K562 (cell line): Measurements from ENCODE around the gene OPCML. TPM values are rescaled to one million over a fixed set of nuclear protein-coding genes. Genes with fewer than 3 reads are reported as not detected.

Source experiments
- ATAC-seq: fragments of 200-7000 bp; cut with Tn5 transposase; 3 replicates; pipeline ENCODE4 v1.9.1; 2020; ENCODE audit warnings: moderate library complexity
- BruUV-seq: library from RNA; stranded (reverse); fragments of 400-500 nt; replicated peaks from 2 replicates; lab custom pipeline; 2021; lab: Mats Ljungman, UMichigan
- CTCF ChIA-PET: fragments of 300-600 bp; formaldehyde crosslinking; extraction: SDS; loops from one replicate; lab custom pipeline; 2021; ENCODE audit warnings: low intra/inter-chr PET ratio; lab: Yijun Ruan, JAX
- POLR2A ChIA-PET: fragments of 300-600, 350-650 bp; sonication (Branson Sonifier 250); formaldehyde crosslinking; extraction: SDS; loops from one replicate; lab custom pipeline; 2021; ENCODE audit warnings: antibody characterized with exemption, inconsistent platforms; lab: Yijun Ruan, JAX
- DNase-seq, 4 experiments: peaks; one replicate each; pipeline versions ENCODE4 v3.0.0 to v3.0.0-alpha.2; 2011 to 2018; ENCODE audit warnings: low spot score in 3 of 4, mixed read lengths in 3 of 4; ENCODE audit errors: extremely low read depth in 1 of 4
- FAIRE-seq: peaks from 2 replicates; lab custom pipeline; 2011; peaks lifted over from hg19 to GRCh38; lab: Jason Lieb, UNC
- H2AFZ ChIP-seq: 2 replicates; pipeline ENCODE4 v1.6.0; 2011; ENCODE audit warnings: low read depth, low read length, control low read depth, inconsistent platforms
- H3K27ac ChIP-seq: fragments of 200-600 bp; 3 replicates; pipeline ENCODE4 v1.8.0; 2011; ENCODE audit warnings: low read depth, mild to moderate bottlenecking, control low read depth, inconsistent platforms, low read length, moderate library complexity, mixed read lengths; ENCODE audit errors: extremely low read depth
- H3K27me3 ChIP-seq, 2 experiments: fragments of 300-600 bp in 1 of 2; 2 replicates in 1 of 2; 3 replicates in 1 of 2; pipeline versions ENCODE4 v1.6.0 to v1.8.0; 2011; ENCODE audit warnings: inconsistent platforms in 2 of 2, low read length in 2 of 2, mild to moderate bottlenecking in 1 of 2, mixed read lengths in 1 of 2, moderate library complexity in 1 of 2; ENCODE audit not compliant: control insufficient read depth in 2 of 2, insufficient read depth in 2 of 2
- H3K36me3 ChIP-seq: fragments of 300-600 bp; 3 replicates; pipeline ENCODE4 v1.8.0; 2011; ENCODE audit warnings: mild to moderate bottlenecking, low read length, inconsistent platforms; ENCODE audit not compliant: control insufficient read depth, insufficient read depth
- H3K4me1 ChIP-seq, 2 experiments: fragments of 200-600 bp in 1 of 2; replicated peaks in 1 of 2; 2 replicates in 1 of 2; 3 replicates in 1 of 2; pipeline versions ENCODE4 v1.5.1 to v1.8.0; 2011; ENCODE audit warnings: inconsistent platforms in 2 of 2, low read length in 2 of 2, mild to moderate bottlenecking in 1 of 2, mixed read lengths in 1 of 2, moderate library complexity in 1 of 2; ENCODE audit not compliant: control insufficient read depth in 2 of 2, insufficient read depth in 2 of 2
- H3K4me2 ChIP-seq: 2 replicates; pipeline ENCODE4 v1.6.1; 2011; ENCODE audit warnings: low read length, control low read depth, inconsistent platforms, mixed read lengths; ENCODE audit not compliant: insufficient read depth
- H3K4me3 ChIP-seq: fragments of 200-600 bp; sonication (generic), shearing (Covaris generic); 2 replicates; pipeline ENCODE4 v1.5.1; 2016; ENCODE audit warnings: control low read depth, inconsistent platforms
- H3K79me2 ChIP-seq: fragments of 200-600 bp; 3 replicates; pipeline ENCODE4 v1.8.0; 2011; ENCODE audit warnings: low read length, inconsistent platforms; ENCODE audit not compliant: control insufficient read depth, insufficient read depth
- H3K9ac ChIP-seq, 2 experiments: 2 replicates each; pipeline versions ENCODE4 v1.6.0 to v1.6.1; 2011; ENCODE audit warnings: low read depth in 2 of 2, low read length in 2 of 2, control low read depth in 1 of 2, inconsistent platforms in 1 of 2, mild to moderate bottlenecking in 1 of 2, mixed read lengths in 1 of 2; ENCODE audit not compliant: insufficient read depth in 1 of 2
- H3K9me1 ChIP-seq: one replicate; pipeline ENCODE4 v1.6.0; 2011; ENCODE audit warnings: inconsistent platforms, mild to moderate bottlenecking, low read length, moderate library complexity; ENCODE audit not compliant: control insufficient read depth, insufficient read depth
- H3K9me3 ChIP-seq: replicated peaks from 2 replicates; pipeline ENCODE4 v1.5.1; 2011; ENCODE audit warnings: low read depth, low read length, inconsistent platforms; ENCODE audit not compliant: control insufficient read depth, insufficient read depth
- H4K20me1 ChIP-seq: replicated peaks from 2 replicates; pipeline ENCODE4 v1.6.1; 2011; ENCODE audit warnings: low read length, inconsistent platforms, mixed read lengths; ENCODE audit not compliant: control insufficient read depth, insufficient read depth
- ATF7 ChIP-seq: fragments of 450-650 bp; IDR thresholded peaks from 2 replicates; pipeline ENCODE4 v1.7.1; 2014; ENCODE audit warnings: mild to moderate bottlenecking, moderate library complexity
- CC2D1A ChIP-seq: fragments of 450-650 bp; IDR thresholded peaks from 2 replicates; pipeline ENCODE4 v1.6.1; 2017; ENCODE audit warnings: mild to moderate bottlenecking
- DACH1 ChIP-seq: fragments of 450-650 bp; IDR thresholded peaks from 2 replicates; pipeline ENCODE4 v1.6.1; 2018; ENCODE audit not compliant: partially characterized antibody
- FOXJ2 ChIP-seq: fragments of 200-800 bp; sonication (Bioruptor generic); IDR thresholded peaks from 2 replicates; pipeline ENCODE4 v1.6.1; 2016; ENCODE audit warnings: missing genetic modification characterization, missing compliant biosample characterization
- HLTF ChIP-seq: fragments of 450-650 bp; IDR thresholded peaks from 2 replicates; pipeline ENCODE4 v1.6.1; 2016
- MITF ChIP-seq: IDR thresholded peaks from 2 replicates; pipeline ENCODE4 v1.6.1; 2014; ENCODE audit warnings: antibody characterized with exemption
- NR2F6 ChIP-seq: fragments of 450-650 bp; formaldehyde crosslinking; IDR thresholded peaks from 2 replicates; pipeline ENCODE4 v1.4.0; 2020; ENCODE audit warnings: mild to moderate bottlenecking
- SAFB ChIP-seq: fragments of 200-400 bp; formaldehyde crosslinking; IDR thresholded peaks from 2 replicates; pipeline ENCODE4 v1.6.1; 2017; ENCODE audit warnings: low read depth, low read length, borderline replicate concordance
- SREBF1 ChIP-seq: fragments of 150-350 bp; IDR thresholded peaks from 2 replicates; pipeline ENCODE4 v1.6.1; 2014; ENCODE audit warnings: antibody characterized with exemption, low read depth, low read length, borderline replicate concordance
- TAF1 ChIP-seq: IDR thresholded peaks from 2 replicates; pipeline ENCODE4 v1.6.1; 2011; ENCODE audit warnings: mild to moderate bottlenecking, low read length, moderate library complexity; ENCODE audit not compliant: insufficient read depth, control insufficient read depth, severe bottlenecking; ENCODE audit errors: extremely low read depth
- XRCC5 ChIP-seq: fragments of 200-400 bp; formaldehyde crosslinking; IDR thresholded peaks from 2 replicates; pipeline ENCODE4 v1.6.1; 2017; ENCODE audit warnings: low read depth, mild to moderate bottlenecking, low read length
- ZEB2 ChIP-seq: fragments of 450-650 bp; IDR thresholded peaks from 2 replicates; pipeline ENCODE4 v1.6.1; 2016
- ZNF57 ChIP-seq: fragments of 450-650 bp; formaldehyde crosslinking; IDR thresholded peaks from 2 replicates; pipeline ENCODE4 v1.4.0; 2020; ENCODE audit warnings: mild to moderate bottlenecking, moderate library complexity
- ZNF717 ChIP-seq: fragments of 250-450 bp; sonication (Bioruptor Pico); IDR thresholded peaks from 2 replicates; pipeline ENCODE4 v1.5.0; 2021
- WGBS: fragments of 100-300 bp; shearing (Covaris generic); methylation state at CpG from one replicate; pipeline ENCODE4 v1.1.6; 2016; ENCODE audit warnings: low coverage, mixed read lengths; ENCODE audit not compliant: insufficient coverage; ENCODE audit errors: missing lambda C conversion rate; 5-methylcytosine and 5-hydroxymethylcytosine counted together
- in situ Hi-C: fragments of 300-500 bp; cut with MboI; formaldehyde crosslinking; loops from 4 replicates; pipeline ENCODE4 v1.15.0; 2018; ENCODE audit warnings: inconsistent platforms, mixed read lengths
- intact Hi-C: fragments of 100-400 bp; cut with micrococcal nuclease; formaldehyde crosslinking; loops from 2 replicates; pipeline ENCODE4 v1.14.2; 2022
- polyA plus RNA-seq, 8 experiments: library from polyadenylated mRNA; depleted of rRNA in 4 of 8; stranded (reverse) in 5 of 8; unstranded in 3 of 8; fragments of >200 nt; fragmentation: Nextera tagmentation in 2 of 8; fragmentation: Illumina TruSeq in 1 of 8; extraction: Ambion mirVana in 2 of 8; extraction: Trizol in 1 of 8; gene quantifications; 2 replicates each; pipeline versions ENCODE4 v1.2.1 to v1.2.3, GENCODE V29; 2011 to 2014; ENCODE audit warnings: inconsistent platforms in 1 of 8, missing spikeins in 1 of 8
- total RNA-seq, 7 experiments: library from RNA; depleted of rRNA in 6 of 7; stranded (reverse); fragments of >200 nt in 6 of 7; fragmentation: Illumina TruSeq in 2 of 7; extraction: Trizol in 2 of 7; gene quantifications; 2 replicates each; pipeline versions ENCODE4 v1.2.1 to v1.2.3, GENCODE V29; 2011 to 2021; ENCODE audit warnings: low replicate concordance in 1 of 7
- TF ChIP-seq, protein P1 (sequence below), 3 experiments: fragments of 200-800 bp in 1 of 3; fragments of 250-450 bp in 1 of 3; fragments of 450-650 bp in 1 of 3; sonication (Bioruptor Pico) in 1 of 3; sonication (Bioruptor generic) in 1 of 3; formaldehyde crosslinking in 1 of 3; IDR thresholded peaks; 2 replicates each; pipeline versions ENCODE4 v1.6.1 to v1.8.0; 2016 to 2022; ENCODE audit warnings: mild to moderate bottlenecking in 2 of 3, missing genetic modification characterization in 2 of 3, missing compliant biosample characterization in 1 of 3, moderate library complexity in 1 of 3
- TF ChIP-seq, protein P2 (sequence below): sonication (generic); formaldehyde crosslinking; IDR thresholded peaks from 2 replicates; pipeline ENCODE4 v1.4.0; 2020; ENCODE audit warnings: mild to moderate bottlenecking, missing genetic modification reagents

OPCML gene
- total and polyA plus RNA-seq, 9 of the 15 experiments (the other 6 are each of a cell fraction or from before 2014, with no cell fraction given), result not detected

DNA sequence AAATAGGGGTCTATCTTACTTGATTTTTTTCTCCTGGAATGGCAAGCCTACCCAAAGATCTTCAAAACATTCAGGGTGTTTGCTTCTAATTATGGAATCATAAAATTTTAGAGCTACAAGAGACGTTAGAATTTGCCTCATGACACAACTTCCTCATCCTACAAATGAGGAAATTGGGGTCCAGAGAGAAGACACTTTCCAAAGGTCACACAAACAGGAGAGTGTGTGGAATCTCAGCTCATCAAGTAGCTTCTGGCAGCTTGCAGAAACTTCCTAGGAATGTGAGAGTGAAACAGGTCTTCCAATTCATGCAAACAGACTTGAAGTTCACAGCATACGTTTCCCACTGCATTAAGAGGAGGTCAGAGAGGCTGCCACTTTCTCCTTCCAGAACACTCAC is 976.0 kb downstream of the OPCML start:
- WGBS, result 0% methylated on average over 2 of the region's 2 CpGs
- intact Hi-C loops (no loop called here), in situ Hi-C loops (no loop called here)
- Histone ChIP-seq H2AFZ (no peak overlapping the region), H3K9me1 (no peaks in the 10 kb centered on the region), H3K79me2 (no peaks in the 10 kb centered on the region), H4K20me1 (no peaks in the 10 kb centered on the region), H3K9me3 (no peaks in the 10 kb centered on the region), H3K4me1 (no peaks in the 10 kb centered on the region), H3K4me3 (no peak overlapping the region), H3K36me3 (no peaks in the 10 kb centered on the region), H3K9ac (no peak overlapping the region), H3K27me3 (no peaks in the 10 kb centered on the region), H3K4me2 (no peak overlapping the region), H3K27ac (no peak overlapping the region)
- BruUV-seq, result no TSS peak
- no peak for DNase-seq
- no peak for TF ChIP-seq ATF7
- TF ChIP-seq XRCC5, result no peak
- no peak for TF ChIP-seq MITF
- TF ChIP-seq SREBF1, result no peak
- TF ChIP-seq HLTF, result no peak
- TF ChIP-seq, protein P1, sequence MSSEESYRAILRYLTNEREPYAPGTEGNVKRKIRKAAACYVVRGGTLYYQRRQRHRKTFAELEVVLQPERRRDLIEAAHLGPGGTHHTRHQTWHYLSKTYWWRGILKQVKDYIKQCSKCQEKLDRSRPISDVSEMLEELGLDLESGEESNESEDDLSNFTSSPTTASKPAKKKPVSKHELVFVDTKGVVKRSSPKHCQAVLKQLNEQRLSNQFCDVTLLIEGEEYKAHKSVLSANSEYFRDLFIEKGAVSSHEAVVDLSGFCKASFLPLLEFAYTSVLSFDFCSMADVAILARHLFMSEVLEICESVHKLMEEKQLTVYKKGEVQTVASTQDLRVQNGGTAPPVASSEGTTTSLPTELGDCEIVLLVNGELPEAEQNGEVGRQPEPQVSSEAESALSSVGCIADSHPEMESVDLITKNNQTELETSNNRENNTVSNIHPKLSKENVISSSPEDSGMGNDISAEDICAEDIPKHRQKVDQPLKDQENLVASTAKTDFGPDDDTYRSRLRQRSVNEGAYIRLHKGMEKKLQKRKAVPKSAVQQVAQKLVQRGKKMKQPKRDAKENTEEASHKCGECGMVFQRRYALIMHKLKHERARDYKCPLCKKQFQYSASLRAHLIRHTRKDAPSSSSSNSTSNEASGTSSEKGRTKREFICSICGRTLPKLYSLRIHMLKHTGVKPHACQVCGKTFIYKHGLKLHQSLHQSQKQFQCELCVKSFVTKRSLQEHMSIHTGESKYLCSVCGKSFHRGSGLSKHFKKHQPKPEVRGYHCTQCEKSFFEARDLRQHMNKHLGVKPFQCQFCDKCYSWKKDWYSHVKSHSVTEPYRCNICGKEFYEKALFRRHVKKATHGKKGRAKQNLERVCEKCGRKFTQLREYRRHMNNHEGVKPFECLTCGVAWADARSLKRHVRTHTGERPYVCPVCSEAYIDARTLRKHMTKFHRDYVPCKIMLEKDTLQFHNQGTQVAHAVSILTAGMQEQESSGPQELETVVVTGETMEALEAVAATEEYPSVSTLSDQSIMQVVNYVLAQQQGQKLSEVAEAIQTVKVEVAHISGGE (CRISPR knock-in tag; IDR thresholded peaks at IDR 0.05), result no peak
- no peak for TF ChIP-seq ZNF57 (CRISPR knock-in tag)
- TF ChIP-seq TAF1, result no peak
- TF ChIP-seq ZEB2, result no peak
- TF ChIP-seq SAFB, result no peak
- TF ChIP-seq FOXJ2 (tag), result no peak
- no peak for TF ChIP-seq CC2D1A
- TF ChIP-seq, protein P2, sequence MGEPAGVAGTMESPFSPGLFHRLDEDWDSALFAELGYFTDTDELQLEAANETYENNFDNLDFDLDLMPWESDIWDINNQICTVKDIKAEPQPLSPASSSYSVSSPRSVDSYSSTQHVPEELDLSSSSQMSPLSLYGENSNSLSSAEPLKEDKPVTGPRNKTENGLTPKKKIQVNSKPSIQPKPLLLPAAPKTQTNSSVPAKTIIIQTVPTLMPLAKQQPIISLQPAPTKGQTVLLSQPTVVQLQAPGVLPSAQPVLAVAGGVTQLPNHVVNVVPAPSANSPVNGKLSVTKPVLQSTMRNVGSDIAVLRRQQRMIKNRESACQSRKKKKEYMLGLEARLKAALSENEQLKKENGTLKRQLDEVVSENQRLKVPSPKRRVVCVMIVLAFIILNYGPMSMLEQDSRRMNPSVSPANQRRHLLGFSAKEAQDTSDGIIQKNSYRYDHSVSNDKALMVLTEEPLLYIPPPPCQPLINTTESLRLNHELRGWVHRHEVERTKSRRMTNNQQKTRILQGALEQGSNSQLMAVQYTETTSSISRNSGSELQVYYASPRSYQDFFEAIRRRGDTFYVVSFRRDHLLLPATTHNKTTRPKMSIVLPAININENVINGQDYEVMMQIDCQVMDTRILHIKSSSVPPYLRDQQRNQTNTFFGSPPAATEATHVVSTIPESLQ (CRISPR knock-in tag), result no peak
- no peak for TF ChIP-seq DACH1
- TF ChIP-seq ZNF717 (CRISPR knock-in tag), result no peak
- no peak for TF ChIP-seq NR2F6 (CRISPR knock-in tag)
- POLR2A ChIA-PET, result no interaction called here
- FAIRE-seq, result no peak
- no peak for ATAC-seq
- CTCF ChIA-PET, result no interaction called here
